ENCODE measurements around the gene TMEM156.
A peak's percentile ranks its signal among the peaks of the same experiment; 100 is the strongest.

Gene TMEM156, protein sequence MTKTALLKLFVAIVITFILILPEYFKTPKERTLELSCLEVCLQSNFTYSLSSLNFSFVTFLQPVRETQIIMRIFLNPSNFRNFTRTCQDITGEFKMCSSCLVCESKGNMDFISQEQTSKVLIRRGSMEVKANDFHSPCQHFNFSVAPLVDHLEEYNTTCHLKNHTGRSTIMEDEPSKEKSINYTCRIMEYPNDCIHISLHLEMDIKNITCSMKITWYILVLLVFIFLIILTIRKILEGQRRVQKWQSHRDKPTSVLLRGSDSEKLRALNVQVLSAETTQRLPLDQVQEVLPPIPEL

DNA sequence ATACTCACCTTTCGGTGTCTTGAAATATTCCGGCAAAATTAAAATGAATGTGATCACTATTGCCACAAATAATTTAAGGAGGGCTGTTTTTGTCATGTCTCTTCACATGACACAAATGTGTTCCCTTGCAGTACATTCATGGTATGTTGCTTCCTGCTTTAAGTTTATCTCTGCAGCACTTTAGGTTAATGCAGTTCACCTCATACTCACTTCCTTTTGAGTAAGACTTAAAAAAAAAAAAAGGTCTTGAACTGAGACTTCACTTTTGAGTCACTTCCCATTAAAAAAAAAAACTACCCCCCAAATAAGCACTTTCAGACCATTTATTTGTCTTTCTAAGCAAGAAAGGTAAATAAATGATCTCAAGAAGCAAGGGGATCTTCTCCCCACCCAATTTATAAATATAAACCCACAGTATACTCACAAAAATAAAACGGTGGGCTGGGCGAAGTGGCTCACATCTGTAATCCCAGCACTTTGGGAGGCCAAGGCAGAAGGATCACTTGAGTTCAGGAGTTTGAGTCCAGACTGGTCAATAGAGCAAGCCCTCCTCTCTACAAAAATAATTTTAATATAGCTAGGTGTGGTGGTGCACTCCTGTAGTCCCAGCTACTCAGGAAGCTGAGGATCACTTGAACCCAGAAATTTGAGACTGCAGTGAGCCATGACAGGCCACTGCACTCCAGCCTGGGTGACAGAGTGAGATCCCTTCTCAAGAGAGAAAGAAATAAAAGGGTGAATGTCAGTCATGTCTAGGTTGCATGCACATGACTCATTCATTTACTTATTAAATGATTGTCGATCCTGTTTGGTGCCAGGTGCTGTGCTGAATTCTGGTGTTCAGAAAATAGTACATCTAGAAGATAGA lies at the start of gene TMEM156:
TSS of gene TMEM156 (minus strand) at position 192 of the 868 bp plus-strand sequence. CDS start at position 96, 96 bp downstream.
- no peak for DNase-seq

DNA sequence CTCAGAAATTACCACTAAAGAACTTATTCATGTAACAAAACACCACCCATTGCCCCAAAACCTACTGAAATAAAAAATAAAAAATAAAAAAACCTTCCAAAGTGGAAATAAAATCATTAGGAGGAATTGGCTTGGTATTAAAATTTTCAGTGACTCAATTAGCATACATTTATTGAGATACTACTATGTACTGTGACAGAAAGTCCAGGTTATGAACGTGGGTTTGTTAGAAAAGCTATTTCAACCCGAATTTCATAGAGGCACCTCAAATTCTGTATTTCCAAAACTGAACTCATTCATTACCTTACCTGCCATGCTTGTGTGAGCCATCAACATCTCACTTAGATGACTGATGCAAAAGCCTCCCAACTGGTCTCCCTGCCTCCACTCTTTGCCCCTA lies 46.6 kb upstream of the TMEM156 start:
- no peak for DNase-seq

DNA sequence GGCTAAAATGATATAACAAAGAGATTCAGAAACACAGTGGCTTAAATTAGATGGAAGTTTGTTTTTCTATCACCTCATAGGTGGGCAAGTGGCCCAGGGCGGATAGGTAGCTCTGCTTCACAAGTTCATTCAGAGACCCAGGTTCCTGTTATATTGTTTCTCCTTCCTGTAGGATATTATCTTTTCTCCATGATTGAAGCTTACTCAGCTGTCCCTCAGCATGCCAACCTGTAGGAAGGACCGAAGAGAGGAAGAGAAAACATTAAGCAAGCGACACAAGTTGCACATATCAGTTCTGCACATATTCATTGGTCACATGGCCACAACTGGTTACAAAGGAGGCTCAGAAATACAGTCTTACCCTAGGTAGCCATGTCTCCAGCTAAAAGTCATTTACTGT lies 36.7 kb upstream of the TMEM156 start:
- DNase-seq: no peak

DNA sequence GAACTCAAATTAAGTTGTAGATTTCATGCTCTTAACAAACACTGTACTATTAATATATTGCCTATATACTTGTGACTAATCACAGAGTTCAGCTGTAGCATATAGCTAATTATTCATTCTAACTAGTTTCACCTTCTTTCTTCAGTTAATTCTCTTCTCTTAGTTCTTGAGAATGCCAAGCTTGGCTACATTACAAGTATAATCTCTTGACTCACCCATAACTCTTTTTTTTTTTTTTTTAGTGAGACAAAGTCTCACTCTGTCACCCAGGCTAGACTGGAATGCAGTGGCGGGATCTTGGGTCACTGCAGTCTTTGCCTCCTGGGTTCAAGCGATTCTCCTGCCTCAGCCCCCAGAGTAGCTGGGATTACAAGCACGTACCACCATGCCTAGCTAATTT lies 35.2 kb upstream of the TMEM156 start:
- DNase-seq: no peak

DNA sequence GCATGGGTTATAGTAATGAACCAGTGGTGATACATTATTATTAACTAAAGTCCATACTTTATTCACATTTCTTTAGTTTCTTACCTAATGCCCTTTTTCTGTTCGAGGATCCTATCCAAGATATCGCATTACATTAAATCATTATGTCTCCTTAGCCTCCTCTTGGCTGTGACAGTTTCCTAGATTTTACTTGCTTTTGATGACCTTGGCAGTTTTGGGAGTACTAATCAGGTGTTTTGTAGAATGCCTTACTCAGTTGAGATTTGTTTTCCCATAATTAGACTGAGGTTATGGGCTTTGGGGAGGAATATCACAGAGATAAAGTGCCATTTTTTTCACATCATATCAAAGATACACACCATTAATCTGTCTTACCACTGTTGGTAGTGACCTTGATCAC lies 34.8 kb upstream of the TMEM156 start:
- DNase-seq: no peak

DNA sequence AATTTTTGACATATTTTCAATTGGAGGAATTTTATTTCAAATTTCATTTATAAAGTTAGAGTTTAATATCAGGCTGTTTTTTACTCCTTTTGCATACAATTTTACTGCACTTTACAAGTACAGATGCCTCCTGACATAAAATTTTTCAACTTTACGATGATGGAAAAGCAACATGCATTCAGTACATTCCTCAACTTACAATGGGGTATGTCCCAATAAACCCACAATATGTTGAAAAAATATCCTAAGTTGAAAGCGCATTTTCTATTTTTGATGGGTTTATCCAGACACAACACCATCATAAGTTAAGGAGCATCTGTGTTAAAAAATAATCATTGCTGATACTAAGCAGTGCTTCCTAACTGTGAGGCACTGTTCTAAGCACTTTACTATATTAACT lies 34.2 kb upstream of the TMEM156 start:
- no peak for DNase-seq

DNA sequence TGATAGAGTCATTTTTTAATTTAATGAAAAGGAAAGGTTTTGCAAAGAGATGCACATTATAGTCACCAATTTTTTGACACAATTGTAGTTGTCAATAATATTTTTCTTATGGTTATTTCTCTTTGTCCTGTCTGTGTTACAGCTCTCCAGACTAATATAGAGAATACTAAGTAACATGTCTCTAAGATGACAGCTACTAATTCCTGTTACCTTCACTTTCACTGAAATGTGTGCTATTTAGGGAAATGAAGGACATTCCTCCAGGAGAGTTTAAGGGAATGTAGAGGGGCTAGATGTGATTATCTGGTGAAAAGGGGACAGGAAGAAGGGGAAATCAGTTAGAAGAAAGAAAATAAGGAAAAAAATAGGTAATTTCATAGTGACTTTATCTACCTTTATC lies 31.2 kb upstream of the TMEM156 start:
- no peak for DNase-seq

DNA sequence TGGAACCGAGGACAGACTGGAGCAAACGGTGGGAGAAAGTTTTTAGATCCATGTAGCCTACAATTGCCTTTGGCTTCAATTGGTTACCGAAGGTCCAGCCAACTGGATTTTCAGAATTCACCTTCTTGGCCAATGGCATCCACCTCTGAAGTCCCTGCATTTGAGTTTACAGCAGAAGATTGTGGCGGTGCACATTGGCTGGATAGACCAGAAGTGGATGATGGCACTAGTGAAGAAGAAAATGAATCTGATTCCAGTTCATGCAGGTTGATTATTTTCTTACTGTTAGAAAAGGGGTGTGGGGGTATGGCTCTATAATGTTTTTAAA lies 30.5 kb upstream of the TMEM156 start:
- DNase-seq: no peak

DNA sequence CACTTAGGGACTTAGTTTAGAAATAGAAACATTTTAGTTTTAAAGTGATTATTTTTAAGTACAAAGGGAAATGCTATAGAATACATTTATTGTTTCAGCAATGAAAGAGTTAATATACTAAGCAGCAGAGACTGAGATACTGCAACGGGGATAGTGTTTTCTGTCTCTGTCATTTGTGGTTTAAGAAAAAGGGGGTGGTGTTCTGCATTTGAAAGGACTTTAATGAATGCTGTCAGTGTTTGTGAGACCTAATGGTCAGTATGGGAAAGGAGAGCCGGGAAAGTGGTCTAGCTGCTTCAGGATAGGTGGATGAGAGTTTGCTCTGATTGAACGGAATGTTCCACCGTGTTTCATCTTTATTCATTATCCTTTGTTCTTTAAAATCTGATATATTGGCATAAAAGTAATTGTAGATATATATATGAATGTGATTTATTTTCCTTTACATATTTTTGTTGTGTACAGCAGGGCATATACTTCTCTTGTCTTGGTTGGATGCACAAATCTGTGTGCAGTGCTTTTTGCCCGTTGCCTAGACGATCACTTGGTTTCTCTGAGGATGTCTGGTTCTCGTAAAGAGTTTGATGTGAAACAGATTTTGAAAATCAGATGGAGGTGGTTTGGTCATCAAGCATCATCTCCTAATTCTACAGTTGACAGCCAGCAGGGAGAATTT lies 30.0 kb upstream of the TMEM156 start, which contains the start of gene KLHL5:
TSS of gene KLHL5 (plus strand) at position 139 of the 676 bp plus-strand sequence. CDS start at position 560, 421 bp downstream.
- DNase-seq: no peak

DNA sequence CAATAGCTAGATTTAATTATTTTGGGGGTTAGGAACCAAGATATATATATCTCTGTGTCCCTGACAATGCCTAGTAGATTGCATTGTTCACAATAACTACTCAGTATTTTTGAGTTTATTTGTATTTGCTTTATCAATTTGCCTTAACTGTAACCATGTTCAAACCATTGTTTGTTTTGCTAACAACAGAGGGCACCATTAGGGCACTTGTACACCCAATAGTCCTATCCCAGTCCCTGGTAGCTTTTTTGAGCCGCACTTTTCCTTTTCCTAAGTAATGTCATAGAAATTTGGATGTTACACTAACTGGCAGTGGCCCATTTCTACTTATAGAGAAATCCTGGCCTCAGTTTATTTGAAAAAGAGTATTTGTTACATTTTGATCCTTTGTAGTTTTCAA lies 29.2 kb upstream of the TMEM156 start:
- no peak for DNase-seq

DNA sequence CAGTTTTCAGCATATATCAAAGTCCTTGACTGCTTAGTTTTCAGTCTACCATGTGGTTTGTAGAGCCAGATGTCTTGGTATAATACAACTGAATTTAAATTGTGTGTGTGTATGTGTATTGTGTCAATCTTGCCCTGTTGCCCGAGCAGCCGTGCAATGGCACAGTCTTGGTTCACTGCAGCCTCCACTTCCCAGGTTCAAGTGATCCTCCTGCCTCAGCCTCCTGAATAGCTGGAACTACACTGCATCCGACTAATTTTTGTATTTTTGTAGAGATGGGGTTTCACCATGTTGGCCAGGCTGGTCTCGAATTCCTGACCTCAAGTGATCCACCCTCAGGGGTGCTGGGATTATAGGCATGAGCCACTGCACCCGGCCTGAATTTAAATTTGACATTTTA lies 23.8 kb upstream of the TMEM156 start:
- DNase-seq: no peak

DNA sequence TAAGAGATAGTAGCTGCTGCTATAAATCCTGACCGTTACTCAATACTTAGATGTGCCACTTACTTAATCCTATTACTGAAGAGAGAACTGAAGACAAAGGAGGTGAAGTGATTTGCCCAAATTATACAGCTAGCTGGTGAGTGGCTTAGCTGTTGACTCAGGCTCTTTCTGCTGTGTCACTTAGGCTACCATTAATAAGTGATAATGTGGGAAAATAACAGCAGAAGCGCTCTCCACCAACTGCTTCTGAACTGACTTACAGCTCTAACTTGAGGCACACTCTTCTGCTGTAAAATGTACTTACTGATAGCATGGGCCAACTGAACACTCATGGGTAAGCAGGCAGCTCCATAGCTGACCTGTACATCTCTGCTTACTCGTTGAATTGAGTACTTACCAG lies 22.3 kb upstream of the TMEM156 start:
- DNase-seq: no peak

DNA sequence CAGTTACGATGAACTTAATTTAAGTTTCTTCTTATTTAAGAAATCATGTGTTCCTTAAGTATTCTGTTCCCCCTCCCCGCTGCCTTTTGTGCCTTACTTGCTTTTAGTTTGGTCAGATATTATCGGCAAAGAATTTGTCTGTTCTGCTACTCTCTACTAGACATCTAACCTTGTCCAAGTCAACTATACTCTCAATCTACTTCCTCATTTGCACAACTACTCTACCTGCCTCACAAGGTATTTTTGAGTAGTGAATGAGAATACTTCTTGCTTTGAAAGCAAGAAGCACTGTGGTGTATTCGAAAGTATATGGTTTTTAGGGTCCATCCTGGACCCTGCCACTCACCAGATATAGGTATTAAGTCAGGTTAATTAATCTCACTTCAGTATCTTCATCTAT lies 21.8 kb upstream of the TMEM156 start:
- no peak for DNase-seq

DNA sequence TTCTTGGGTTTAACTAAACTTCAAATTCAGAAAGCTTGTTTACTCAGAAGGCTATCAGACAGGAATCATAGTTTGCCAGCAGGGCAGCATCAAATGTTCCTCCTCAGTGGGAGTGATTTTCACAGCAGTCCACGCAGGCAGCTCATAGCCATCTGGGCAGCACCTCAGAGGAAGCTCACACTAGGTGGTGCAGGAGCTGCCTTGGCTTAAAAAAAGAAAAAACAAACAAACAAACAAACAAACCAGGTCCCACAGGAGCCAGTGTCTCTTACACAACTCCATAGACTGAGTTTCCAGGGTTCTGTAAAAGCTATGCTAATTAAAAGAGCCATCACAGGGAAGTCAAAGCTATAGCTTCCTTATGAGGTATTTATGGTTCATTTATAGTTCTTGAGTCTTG lies 19.3 kb upstream of the TMEM156 start:
- DNase-seq: no peak

DNA sequence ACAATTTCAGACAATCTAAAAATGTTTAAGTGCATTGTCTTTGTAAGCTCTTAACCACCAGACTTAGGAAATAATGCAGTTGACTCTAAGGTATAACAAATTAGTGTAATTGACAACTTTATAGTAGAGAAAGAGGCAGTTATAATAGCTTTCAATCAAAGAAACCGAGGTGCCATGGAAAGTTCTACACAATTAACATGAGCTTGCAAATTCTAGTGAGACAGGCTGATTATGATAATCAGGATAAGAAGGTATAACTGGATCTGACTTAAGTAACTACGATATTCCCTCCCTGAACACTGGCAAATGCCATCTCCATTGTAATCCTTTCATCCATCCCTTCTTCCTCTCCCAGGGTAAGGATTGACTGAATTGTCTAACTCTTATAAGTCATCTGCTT lies 18.4 kb upstream of the TMEM156 start:
- no peak for DNase-seq

DNA sequence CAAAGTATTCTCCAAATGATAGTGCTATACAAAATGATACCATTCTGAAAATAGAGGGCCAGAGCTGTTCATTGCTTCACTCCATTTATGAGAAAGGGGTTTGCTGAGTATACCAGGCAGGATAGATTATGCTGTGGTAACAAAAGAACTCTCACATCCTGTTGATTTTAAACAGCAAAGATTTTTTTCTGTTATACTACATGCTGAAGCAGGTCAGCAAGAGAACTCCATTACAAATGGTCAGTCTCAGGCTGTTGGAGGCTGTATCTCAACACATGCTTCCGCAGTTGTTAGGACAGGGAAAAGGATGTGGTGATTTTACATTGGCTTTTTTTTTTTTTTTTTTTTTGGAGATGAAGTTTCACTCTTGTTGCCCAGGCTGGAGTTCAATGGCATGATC lies 16.1 kb upstream of the TMEM156 start:
- no peak for DNase-seq

DNA sequence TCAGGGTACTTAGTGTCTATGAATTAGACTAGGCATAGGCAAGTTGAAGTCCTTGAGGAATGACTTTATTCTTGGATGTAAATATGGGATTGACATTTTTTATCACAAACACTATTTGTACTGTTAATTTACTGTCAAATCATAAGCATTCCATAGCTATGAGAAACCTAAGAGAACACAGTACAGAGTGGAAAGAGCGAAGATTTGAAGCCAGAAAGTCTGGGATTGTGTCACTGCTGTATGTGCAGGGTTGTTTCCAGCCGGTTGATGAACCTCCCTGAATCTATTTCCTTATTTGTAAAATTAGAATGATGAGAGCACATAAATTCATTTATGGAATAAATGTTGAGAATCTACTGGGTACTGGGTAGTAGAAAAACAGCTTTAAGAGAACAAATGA lies 15.5 kb upstream of the TMEM156 start:
- DNase-seq: no peak

DNA sequence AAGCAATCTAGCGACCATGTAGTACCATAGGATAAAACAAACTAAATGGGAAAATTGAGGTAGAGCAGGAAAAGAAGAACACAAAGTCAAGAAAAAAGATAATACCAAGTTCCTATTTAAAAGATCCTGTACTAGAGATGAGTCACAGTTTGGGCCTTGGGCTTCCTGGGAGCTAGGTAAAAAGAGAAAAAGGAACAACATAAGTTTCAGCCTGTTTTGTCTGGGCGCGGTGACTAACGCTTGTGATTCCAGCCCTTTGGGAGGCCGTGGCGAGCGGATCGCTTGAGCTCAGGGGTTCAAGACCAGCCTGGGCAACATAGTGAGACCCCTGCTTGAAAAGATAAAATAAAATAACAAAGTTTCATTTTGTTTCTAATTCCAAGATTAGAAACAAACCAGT lies 14.0 kb upstream of the TMEM156 start:
- no peak for DNase-seq

DNA sequence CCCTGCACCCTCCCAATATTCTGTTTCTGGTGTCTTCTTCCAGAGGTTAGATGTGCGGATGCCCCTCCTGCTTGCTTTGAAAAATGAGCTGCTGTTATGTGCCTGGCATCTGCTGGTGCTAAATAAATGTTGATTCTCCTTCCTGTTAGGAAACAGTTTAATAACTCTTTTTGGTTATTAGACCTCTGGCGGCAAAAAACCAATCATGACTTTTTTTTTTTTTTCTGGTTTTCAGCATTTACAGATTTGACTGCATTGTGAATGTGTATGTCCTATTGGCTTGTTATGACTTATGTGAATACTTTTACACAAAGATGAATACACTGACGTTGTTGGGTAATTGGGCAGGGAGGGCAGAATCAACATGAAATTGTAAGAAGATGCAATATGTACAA lies 13.6 kb upstream of the TMEM156 start:
- no peak for DNase-seq

DNA sequence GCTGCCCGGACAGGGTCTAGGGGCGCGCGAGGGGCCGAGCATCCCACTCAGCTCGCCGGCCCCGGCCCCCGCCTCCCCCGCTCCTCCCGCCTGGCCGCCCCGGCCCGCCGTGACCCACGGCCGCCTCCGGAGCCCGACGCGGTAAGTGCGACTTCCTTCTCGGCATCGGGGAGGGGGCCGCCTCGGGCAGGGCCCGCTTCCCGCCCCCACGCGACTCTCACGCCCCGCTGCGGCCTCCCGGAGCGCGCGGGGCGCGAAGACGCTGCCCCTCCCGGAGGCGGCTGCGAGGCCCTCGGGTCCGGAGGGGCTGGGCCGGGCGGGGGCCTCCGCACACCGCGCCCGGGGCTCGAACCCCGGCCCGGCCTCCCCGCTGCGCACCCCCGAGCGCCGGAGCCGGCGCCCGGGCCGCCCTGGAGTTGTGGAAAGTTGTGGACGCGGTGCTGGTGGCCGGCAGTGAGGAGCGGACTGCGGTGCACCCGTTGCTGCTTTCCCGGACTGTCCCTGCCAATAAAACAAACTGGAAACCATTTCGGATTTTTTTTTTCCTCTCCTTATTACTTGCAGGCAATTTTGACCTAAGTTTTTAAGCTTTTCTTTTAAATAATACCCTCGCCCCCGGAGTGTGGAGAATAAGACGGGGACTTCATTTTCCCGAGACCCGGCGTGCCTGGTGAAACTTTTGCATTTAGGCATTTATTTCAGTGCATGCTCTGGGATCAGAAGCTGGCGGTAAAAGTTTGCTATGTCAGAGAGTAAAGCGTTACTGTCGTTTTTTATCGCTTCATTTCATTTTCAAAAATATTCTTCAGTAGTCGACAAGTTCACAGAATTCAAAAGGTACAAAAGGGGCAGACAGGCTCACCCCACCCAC lies 13.0 kb upstream of the TMEM156 start:
- peak; percentile 30 for DNase-seq

DNA sequence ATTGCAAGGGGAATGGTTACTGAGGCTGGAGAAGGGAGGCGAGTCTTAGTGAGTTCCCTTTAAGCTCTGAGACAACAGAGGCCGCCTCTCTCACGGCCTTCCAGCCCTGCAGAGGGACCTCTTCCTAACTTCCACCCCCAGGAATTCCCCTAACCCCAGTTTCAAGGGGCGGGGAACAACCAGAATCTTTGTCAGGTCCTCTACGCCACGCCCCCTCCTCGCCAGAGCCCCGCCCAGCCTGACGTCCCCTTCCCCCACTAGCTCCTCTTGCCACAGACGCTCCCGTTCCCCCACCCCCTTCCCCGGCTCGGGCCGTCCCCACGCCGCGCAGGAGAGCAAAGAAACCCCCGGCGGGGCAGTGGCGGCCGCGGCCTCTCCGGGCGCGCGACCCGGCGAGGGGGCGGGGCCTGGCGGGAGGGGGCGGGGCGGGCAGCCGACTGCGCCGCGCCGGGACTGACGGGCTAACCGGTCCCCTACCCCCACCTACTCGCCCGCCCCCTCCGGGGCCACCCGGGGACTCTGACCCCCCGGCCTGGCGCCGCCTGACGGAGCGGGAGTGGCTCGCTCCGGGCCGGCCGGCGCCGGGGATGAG lies 12.3 kb upstream of the TMEM156 start:
- DNase-seq: peak; percentile 89

DNA sequence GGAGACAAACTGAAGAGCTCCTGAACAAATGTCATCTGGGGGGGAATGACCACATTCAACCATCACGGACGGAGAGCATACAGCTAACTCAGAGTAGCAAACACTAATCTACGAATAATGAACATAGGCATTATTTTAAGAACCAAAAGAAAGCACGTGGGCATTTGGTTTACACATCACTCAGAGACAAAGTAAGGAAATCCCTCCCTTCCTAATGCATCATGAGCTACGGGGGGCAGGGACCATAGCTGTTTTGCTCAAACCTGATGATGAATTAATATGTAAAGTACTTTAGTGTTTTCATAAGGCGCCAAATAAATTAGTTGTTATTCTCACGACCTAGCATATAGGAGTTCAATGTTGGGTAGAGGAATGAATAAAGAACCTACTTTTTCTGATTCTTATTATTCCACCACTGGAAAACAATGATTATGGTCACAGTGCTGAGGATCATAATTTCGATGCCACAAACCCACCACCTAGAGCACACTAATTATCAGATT lies 11.7 kb upstream of the TMEM156 start:
- DNase-seq: no peak
